Skin epidermis (tissue), 12 donors: Measurements from ENCODE around the gene LIPT2.

ENCODE experiments used
- H3K27ac ChIP-seq, 21 experiments: fragments of 200-600 bp; sonication (generic) in 11 of 21; one replicate each; pipeline ENCODE4 v1.5.0; 2020; ENCODE audit warnings: mild to moderate bottlenecking in 3 of 21, inconsistent platforms in 2 of 21, moderate library complexity in 2 of 21
- H3K4me3 ChIP-seq, 7 experiments: fragments of 200-600 bp; sonication (generic) in 2 of 7; one replicate each; pipeline ENCODE4 v1.5.0; 2020; ENCODE audit warnings: inconsistent platforms in 2 of 7, mild to moderate bottlenecking in 2 of 7, moderate library complexity in 1 of 7

Gene LIPT2

GRCh38 chr11:74443071-74443864 is 50.3 kb downstream of the LIPT2 start:
- Histone ChIP-seq H3K4me3 (no peak overlapping the region), H3K27ac (no peak overlapping the region)

- H3K27ac ChIP-seq: no peak overlapping the region
Measured at GRCh38 chr11:74442636-74443035, 50.9 kb downstream of the LIPT2 start.

More at GRCh38 chr11:74442636-74443035, 50.9 kb downstream of the LIPT2 start:
- no peak overlapping the region for H3K4me3 ChIP-seq
